Left ventricle myocardium superior (tissue), 1 donor: ENCODE measurements around the gene SLC19A1. TPM values are rescaled to one million over a fixed set of nuclear protein-coding genes. Genes with fewer than 3 reads are reported as not detected.
"Not testable (repeated sequence)": the region's sequence is repeated elsewhere in the genome, so short reads cannot be mapped to it uniquely, and the experiment has no call there.

ENCODE experiments used
- ATAC-seq: fragments of 200-7000 bp; cut with Tn5 transposase; one replicate; pipeline ENCODE4 v1.9.1; 2020; ENCODE audit warnings: mild to moderate bottlenecking, moderate library complexity
- DNase-seq: peaks from one replicate; pipeline ENCODE4 v3.0.0-alpha.2; 2020
- intact Hi-C: fragments of 100-400 bp; cut with micrococcal nuclease; formaldehyde crosslinking; loops from one replicate; pipeline ENCODE4 v1.11.0; 2022
- total RNA-seq: library from RNA; stranded (reverse); fragmentation: NEBNext Ultra II Directional; extraction: Animal tissue kit (Norgen Biotek cat#: 25700); gene quantifications from one replicate; pipeline ENCODE4 v1.2.1, GENCODE V29; 2021
- donor health status: DM: no; HTN: yes; CAD: no; lungs with severe emphysema.

Gene SLC19A1
- total RNA-seq, 1 donor from 2014 or later, result 7.6 TPM

GRCh38 chr21:45538381-45539045, 3.7 kb downstream of the SLC19A1 start:
- DNase-seq (peak; percentile 29), ATAC-seq (no peak)
- intact Hi-C loops, result no loop called here

GRCh38 chr21:45537746-45538291, 4.4 kb downstream of the SLC19A1 start:
- peak; percentile 14 for DNase-seq
- ATAC-seq, result no peak
- intact Hi-C loops, result no loop called here

DNA sequence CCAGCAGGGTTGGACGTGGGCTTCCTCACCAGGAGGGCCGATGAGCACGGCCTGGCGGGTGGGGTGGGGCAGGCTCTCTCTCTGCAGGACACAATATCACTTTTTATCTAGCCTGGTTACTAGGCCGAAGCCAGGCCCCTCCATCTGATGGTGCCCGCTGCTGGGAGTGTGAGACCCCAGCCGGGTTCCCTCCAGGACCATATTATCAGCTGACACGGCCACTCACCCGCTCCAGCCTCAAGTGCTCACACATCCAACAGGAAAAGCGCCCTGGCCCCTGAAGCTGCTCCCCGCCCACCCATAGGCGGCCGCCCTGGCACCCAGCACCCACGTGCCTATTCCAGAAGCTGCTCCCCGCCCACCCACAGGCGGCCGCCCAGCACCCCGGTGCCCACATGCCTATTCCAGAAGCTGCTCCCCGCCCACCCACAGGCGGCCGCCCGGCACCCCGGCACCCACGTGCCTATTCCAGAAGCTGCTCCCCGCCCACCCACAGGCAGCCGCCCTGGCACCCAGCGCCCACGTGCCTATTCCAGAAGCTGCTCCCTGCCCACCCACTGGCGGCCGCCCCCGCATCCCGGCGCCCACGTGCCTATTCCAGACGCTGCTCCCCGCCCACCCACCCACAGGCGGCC, 5.0 kb downstream of the SLC19A1 start:
- DNase-seq (peak; percentile 17), ATAC-seq (no peak)
- intact Hi-C loops, result no loop called here

- intact Hi-C loops, result no loop called here
- DNase-seq, result peak; percentile 26
Observed at GRCh38 chr21:45536301-45537081, 5.7 kb downstream of the SLC19A1 start.

DNA sequence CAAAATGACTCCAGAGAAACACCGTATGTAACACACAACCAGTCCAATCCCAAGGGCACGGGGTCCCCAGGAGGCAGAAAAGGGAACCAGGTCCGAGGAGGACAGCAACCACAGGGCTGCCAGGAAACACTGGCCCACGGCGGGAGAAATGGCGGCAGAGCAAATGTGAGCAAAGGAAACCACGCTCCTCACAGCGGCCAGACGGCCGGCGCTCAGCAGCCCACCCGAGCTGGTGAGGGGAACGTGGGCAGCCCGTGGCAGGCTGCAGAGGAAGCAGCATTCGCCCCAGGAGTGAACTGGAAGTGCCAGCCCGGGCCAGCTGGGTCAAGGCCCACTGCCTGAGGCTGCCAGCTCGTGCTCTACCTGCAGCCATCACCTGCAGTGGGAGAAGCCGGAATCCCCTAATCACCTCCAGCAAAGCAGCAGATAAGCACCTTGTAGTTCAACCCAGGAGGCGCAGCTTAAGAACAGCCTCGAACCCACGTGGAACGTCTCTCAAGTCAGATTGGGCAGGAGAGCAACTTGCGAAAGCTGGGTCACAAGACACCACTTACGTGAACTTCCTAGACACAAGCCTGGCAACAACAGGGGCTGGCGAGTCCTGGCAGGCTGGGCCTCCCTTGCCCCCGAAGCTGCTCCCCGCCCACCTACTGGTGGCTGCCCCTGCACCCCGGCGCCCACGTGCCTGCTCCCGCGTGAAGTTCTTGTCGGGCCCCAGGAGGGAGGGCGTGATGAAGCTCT, 6.7 kb downstream of the SLC19A1 start:
- intact Hi-C loops, result no loop called here
- no peak for ATAC-seq
- DNase-seq, result peak; percentile 25

More at GRCh38 chr21:45536301-45537081, 5.7 kb downstream of the SLC19A1 start:
- ATAC-seq, result no peak

- intact Hi-C loops, result no loop called here
- DNase-seq, result peak; percentile 90
- peak; percentile 93 for ATAC-seq
Observed at GRCh38 chr21:45534636-45535331, 7.5 kb downstream of the SLC19A1 start.

GRCh38 chr21:45533846-45534635, 8.2 kb downstream of the SLC19A1 start:
- intact Hi-C loops, result no loop called here
- peak; percentile 65 for DNase-seq
- peak; percentile 78 for ATAC-seq

DNA sequence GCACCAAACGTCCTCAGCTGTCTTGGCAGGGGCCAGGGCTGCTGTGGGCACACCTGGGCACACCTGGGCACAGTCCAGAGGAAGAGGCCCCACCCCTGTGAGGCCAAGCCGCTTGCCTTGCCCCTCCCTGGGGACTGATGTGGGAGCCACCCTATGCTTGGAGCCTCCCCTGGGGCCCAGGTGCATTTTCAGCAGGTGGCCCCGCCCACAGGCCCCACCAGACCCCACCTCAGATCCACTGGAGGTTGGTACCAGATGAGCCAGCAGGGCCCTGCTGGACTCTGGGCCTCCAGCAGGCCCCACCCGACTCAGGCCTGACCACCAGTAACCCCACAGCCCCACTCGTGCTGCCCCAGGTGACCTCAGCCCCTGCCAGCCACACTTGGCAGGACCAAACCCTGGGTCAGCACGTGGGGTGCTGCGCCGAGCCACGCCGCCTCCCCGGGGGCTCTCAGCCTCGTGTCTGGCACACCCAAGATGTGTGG, 8.8 kb downstream of the SLC19A1 start:
- peak; percentile 28 for DNase-seq
- intact Hi-C loops, result no loop called here
- no peak for ATAC-seq

DNA sequence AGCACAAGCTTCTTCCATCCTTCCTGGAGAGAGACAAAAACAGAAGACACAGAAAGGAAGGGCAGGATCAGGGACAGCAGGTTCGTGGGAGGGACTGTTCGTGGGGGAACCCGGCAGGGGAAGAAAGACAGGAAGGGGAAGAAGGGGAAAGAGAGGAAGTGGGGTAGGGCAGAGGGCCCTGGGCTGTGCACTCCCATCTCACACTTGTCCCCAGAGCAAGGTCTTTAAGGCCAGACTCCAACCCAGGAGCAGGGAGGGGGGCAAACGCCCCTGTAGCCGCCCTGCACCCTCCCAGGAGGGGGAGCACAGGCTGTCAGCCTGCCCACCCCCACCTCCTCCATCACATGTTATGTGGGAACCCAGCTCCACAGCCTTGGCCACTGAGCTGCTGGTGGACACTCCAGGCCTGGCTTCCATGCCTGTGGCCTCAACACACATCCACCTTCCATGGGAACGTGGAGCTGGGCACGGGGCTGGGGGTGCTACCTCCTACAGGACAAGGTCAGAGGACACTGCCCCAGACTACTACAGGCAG, 9.3 kb downstream of the SLC19A1 start:
- intact Hi-C loops, result no loop called here
- DNase-seq (peak; percentile 32), ATAC-seq (no peak)

GRCh38 chr21:45531393-45532215, 10.6 kb downstream of the SLC19A1 start:
- DNase-seq, result peak; percentile 29
- ATAC-seq, result no peak
- intact Hi-C loops, result no loop called here

GRCh38 chr21:45531114-45531392, 11.2 kb downstream of the SLC19A1 start:
- ATAC-seq, intact Hi-C loops: not testable (repeated sequence)
- DNase-seq, result peak; percentile 16

- peak; percentile 22 for DNase-seq
- intact Hi-C loops, result no loop called here
- ATAC-seq, result no peak
Observed at GRCh38 chr21:45530423-45531113, 11.7 kb downstream of the SLC19A1 start.

DNA sequence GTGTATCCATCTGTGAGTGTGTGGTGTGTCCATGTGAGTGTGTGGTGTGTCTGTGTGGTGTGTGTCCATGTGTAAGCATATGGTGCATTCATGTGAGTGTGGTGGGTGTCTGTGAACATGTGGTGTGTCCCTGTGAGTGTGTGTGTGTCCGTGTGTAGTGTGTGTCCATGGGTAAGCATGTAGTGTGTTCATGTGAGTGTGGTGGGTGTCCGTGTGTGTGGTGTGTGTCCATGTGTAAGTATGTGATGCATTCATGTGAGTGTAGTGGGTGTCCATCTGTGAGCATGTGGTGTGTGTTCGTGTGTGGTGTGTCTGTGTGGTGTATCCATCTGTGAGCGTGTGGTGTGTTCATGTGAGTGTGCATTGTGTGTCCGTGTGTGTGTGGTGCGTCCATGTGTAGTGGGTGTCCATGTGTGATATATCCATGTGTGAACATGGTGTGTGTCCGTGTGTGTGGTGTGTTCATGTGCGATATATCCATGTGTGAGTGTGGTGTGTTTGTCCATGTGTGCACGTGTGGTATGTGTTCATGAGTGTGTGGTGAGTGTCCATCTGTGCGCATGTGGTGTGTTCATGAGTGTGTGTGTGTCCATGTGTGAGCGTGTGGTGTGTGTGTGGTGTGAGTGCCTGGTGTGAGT, 12.3 kb downstream of the SLC19A1 start:
- peak; percentile 3 for DNase-seq
- no peak for ATAC-seq
- intact Hi-C loops, result no loop called here

GRCh38 chr21:45528981-45529784, 13.1 kb downstream of the SLC19A1 start:
- ATAC-seq (no peak), DNase-seq (peak; percentile 22)
- intact Hi-C loops, result no loop called here
